GM19193 (cell line): ENCODE results near the gene GPC6.

ENCODE experiments used
- POLR2A ChIP-seq: IDR thresholded peaks from 4 replicates; pipeline ENCODE4 v1.6.1; 2011; ENCODE audit not compliant: insufficient read depth, insufficient read length; ENCODE audit errors: extremely low read depth

The GPC6 gene

GRCh38 chr13:93249364-93250306 is 23.0 kb downstream of the GPC6 start:
- no peak for TF ChIP-seq POLR2A

GRCh38 chr13:93254775-93255174 is 28.2 kb downstream of the GPC6 start:
- TF ChIP-seq POLR2A: no peak

- no peak for TF ChIP-seq POLR2A
These were observed 30.4 kb downstream of the GPC6 start for GRCh38 chr13:93256998-93257397.

GRCh38 chr13:93259527-93260080 is 33.0 kb downstream of the GPC6 start:
- no peak for TF ChIP-seq POLR2A

- TF ChIP-seq POLR2A: no peak
These were observed 34.0 kb downstream of the GPC6 start for GRCh38 chr13:93260591-93260990.

GRCh38 chr13:93262729-93263345 is 36.2 kb downstream of the GPC6 start:
- TF ChIP-seq POLR2A: no peak

GRCh38 chr13:93264876-93265275 is 38.3 kb downstream of the GPC6 start:
- no peak for TF ChIP-seq POLR2A

GRCh38 chr13:93265800-93266199 is 39.2 kb downstream of the GPC6 start:
- TF ChIP-seq POLR2A: no peak

GRCh38 chr13:93266681-93267080 is 40.1 kb downstream of the GPC6 start:
- TF ChIP-seq POLR2A: no peak

- no peak for TF ChIP-seq POLR2A
These were observed 41.9 kb downstream of the GPC6 start for GRCh38 chr13:93268327-93269028.

- no peak for TF ChIP-seq POLR2A
These were observed 44.4 kb downstream of the GPC6 start for GRCh38 chr13:93270769-93271742.

- TF ChIP-seq POLR2A: no peak
These were observed 53.4 kb downstream of the GPC6 start for GRCh38 chr13:93279982-93280381.

GRCh38 chr13:93280688-93281087 is 54.1 kb downstream of the GPC6 start:
- no peak for TF ChIP-seq POLR2A

GRCh38 chr13:93283255-93283654 is 56.6 kb downstream of the GPC6 start:
- TF ChIP-seq POLR2A: no peak

- no peak for TF ChIP-seq POLR2A
These were observed 57.5 kb downstream of the GPC6 start for GRCh38 chr13:93284064-93284463.

GRCh38 chr13:93286047-93286446 is 59.4 kb downstream of the GPC6 start:
- TF ChIP-seq POLR2A: no peak
